Spleen (tissue), 11 donors: ENCODE data around the gene XPR1. TPM values are rescaled to one million over a fixed set of nuclear protein-coding genes. Genes with fewer than 3 reads are reported as not detected.

Experiments
- DNase-seq: peaks from one replicate; pipeline ENCODE4 v3.0.0-alpha.2; 2020
- H3K27ac ChIP-seq, 8 donors: fragments of 200-600 bp; sonication (generic) in 7 of 8; 1 replicate in 4 of 8; 2 replicates in 4 of 8; pipeline versions ENCODE4 v1.5.0 to v1.8.0; 2016 to 2021; ENCODE audit warnings: inconsistent platforms in 4 of 8, mild to moderate bottlenecking in 4 of 8, moderate library complexity in 1 of 8
- H3K27me3 ChIP-seq, 7 donors: fragments of 200-600 bp; sonication (generic) in 6 of 7; replicated peaks in 1 of 7; 1 replicate in 4 of 7; 2 replicates in 3 of 7; pipeline versions ENCODE4 v1.5.0 to v1.8.0; 2016 to 2021; ENCODE audit warnings: inconsistent platforms in 3 of 7, mild to moderate bottlenecking in 1 of 7
- H3K36me3 ChIP-seq, 6 donors: fragments of 200-600 bp; sonication (generic) in 5 of 6; 1 replicate in 4 of 6; 2 replicates in 2 of 6; pipeline versions ENCODE4 v1.5.0 to v1.8.0; 2016 to 2021; ENCODE audit warnings: inconsistent platforms in 2 of 6
- H3K4me1 ChIP-seq, 6 donors: fragments of 200-600 bp; sonication (generic) in 5 of 6; 1 replicate in 3 of 6; 2 replicates in 3 of 6; pipeline versions ENCODE4 v1.5.0 to v1.8.0; 2016 to 2021; ENCODE audit warnings: inconsistent platforms in 3 of 6
- H3K4me3 ChIP-seq, 8 donors: fragments of 200-600 bp; sonication (generic) in 7 of 8; 1 replicate in 4 of 8; 2 replicates in 4 of 8; pipeline versions ENCODE4 v1.5.0 to v1.8.0; 2016 to 2021; ENCODE audit warnings: inconsistent platforms in 4 of 8, mild to moderate bottlenecking in 4 of 8, moderate library complexity in 2 of 8
- H3K9me3 ChIP-seq, 8 donors: fragments of 200-600 bp; sonication (generic) in 7 of 8; 1 replicate in 4 of 8; 2 replicates in 4 of 8; pipeline versions ENCODE4 v1.5.0 to v1.8.0; 2016 to 2021; ENCODE audit warnings: inconsistent platforms in 4 of 8
- POLR2A ChIP-seq, 3 donors: fragments of 450-650 bp; IDR thresholded peaks; one replicate each; pipeline ENCODE4 v1.5.1; 2017; ENCODE audit warnings: antibody characterized with exemption in 3 of 3, mild to moderate bottlenecking in 1 of 3
- POLR2AphosphoS5 ChIP-seq, 3 donors: sonication (generic); formaldehyde crosslinking; IDR thresholded peaks; one replicate each; pipeline ENCODE4 v1.5.1; 2017; ENCODE audit warnings: antibody characterized with exemption in 3 of 3
- WGBS, 5 donors: extraction: QIAGEN DNeasy Blood & Tissue Kit in 3 of 5; methylation state at CpG; one replicate each; pipeline versions ENCODE4 v1.1.5 to v1.1.7; 2013 to 2018; 5-methylcytosine and 5-hydroxymethylcytosine counted together
- intact Hi-C: fragments of 100-400 bp; cut with DNase I; formaldehyde crosslinking; loops from one replicate; pipeline ENCODE4 v1.15.0; 2023; ENCODE audit warnings: low total_unique reads
- polyA plus RNA-seq, 3 donors: library from polyadenylated mRNA; stranded (reverse); fragments of 200-250 nt; gene quantifications; one replicate each; pipeline ENCODE4 v1.2.1, GENCODE V29; 2013
- total RNA-seq, 7 donors: library from RNA; depleted of rRNA in 3 of 7; stranded (reverse); fragments of >200 nt in 3 of 7; fragmentation: NEBNext Ultra II Directional in 4 of 7; extraction: Animal tissue kit (Norgen Biotek cat#: 25700) in 4 of 7; gene quantifications; one replicate each; pipeline versions ENCODE4 v1.1.0 to v1.2.1, GENCODE V29; 2016 to 2021
- TF ChIP-seq, protein P1 (sequence below), 11 experiments: fragments of 200-600 bp in 7 of 11; fragments of 450-650 bp in 4 of 11; sonication (generic) in 4 of 11; IDR thresholded peaks in 8 of 11; conservative IDR thresholded peaks in 3 of 11; 1 replicate in 7 of 11; 2 replicates in 4 of 11; pipeline versions ENCODE4 v1.4.0 to v1.8.0; 2016 to 2021; ENCODE audit warnings: antibody characterized with exemption in 11 of 11, inconsistent platforms in 4 of 11, mild to moderate bottlenecking in 1 of 11
- donor health status: healthy with polysubstance abuse.
- donor health status: DM: no; HTN: no; CAD: no; lungs with moderate emphysema.
- donor health status: DM: no; HTN: no; CAD: no.
- donor health status: Bipolar disorder and iron deficiency.
- donor health status: healthy.
- donor health status: DM: no; HTN: no; CAD: no.
- donor health status: DM: yes; HTN: yes; CAD: no.

XPR1 gene
- total and polyA plus RNA-seq, 10 donors: 2.3 to 26.8 (median 18.1) TPM

DNA sequence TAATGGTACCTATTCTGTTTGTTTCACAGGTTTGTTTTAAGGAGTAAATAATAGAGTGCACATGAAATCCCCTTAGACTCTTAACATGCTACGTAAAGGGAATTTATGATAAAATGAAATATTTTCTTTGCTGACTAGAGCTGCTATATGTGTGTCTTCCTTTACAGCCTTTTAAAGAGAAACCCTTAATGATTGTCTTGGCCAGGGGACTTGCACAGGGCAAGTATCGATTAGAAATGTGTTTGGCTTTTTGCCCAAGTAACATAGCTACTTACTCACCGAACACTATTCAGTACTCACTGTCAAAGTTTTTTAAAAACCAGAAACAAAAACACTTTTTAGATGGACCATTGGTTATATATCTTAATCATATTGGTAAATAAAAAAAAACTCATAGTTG lies 209.6 kb downstream of the XPR1 start:
- WGBS, 5 donors: 90 to 97% (median 92%) methylated on average over 3 of the region's 3 CpGs
- Histone ChIP-seq H3K36me3 (peaks cover 0 to 34% (median 2%) of the 10 kb centered on the region in 6 donors), H3K9me3 (peaks cover 0 to 4% (median 0%) of the 10 kb centered on the region in 8 donors), H3K27me3 (no peaks in the 10 kb centered on the region), H3K4me1 (no peaks in the 10 kb centered on the region), H3K4me3 (no peak overlapping the region), H3K27ac (no peak overlapping the region)
- intact Hi-C loops: no loop called here
- no peak for TF ChIP-seq POLR2A (IDR thresholded peaks at IDR 0.05)
- TF ChIP-seq, protein P1, sequence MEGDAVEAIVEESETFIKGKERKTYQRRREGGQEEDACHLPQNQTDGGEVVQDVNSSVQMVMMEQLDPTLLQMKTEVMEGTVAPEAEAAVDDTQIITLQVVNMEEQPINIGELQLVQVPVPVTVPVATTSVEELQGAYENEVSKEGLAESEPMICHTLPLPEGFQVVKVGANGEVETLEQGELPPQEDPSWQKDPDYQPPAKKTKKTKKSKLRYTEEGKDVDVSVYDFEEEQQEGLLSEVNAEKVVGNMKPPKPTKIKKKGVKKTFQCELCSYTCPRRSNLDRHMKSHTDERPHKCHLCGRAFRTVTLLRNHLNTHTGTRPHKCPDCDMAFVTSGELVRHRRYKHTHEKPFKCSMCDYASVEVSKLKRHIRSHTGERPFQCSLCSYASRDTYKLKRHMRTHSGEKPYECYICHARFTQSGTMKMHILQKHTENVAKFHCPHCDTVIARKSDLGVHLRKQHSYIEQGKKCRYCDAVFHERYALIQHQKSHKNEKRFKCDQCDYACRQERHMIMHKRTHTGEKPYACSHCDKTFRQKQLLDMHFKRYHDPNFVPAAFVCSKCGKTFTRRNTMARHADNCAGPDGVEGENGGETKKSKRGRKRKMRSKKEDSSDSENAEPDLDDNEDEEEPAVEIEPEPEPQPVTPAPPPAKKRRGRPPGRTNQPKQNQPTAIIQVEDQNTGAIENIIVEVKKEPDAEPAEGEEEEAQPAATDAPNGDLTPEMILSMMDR (IDR thresholded peaks at IDR 0.05 in 8 of 11, conservative IDR thresholded peaks at IDR 0.05 in 3 of 11): no peak
- no peak for DNase-seq

DNA sequence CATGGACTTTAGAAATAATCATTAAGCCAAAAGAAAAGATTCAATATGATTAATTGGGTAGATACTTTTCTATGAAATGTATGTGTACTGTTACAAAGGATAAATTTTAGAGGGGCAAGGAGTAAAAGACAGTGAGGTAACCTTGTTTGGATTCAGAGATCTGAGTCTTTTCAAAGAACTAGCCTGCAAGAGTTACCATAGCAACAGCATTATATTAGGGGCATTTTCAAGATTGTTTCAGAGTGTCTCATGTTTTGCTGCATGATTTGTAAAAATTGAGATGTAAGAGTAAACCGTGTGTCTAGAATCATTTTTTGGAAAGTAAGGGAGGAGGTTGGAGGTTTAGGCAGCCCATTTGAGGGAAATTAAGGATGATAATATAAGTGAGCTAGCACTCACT lies 210.2 kb downstream of the XPR1 start:
- no peak overlapping the region for H3K4me3 ChIP-seq
- no peak for DNase-seq
- H3K36me3 ChIP-seq: peaks cover 0 to 35% (median 2%) of the 10 kb centered on the region in 6 donors
- no peaks in the 10 kb centered on the region for H3K27me3 ChIP-seq
- 39 to 88% (median 56%) methylated on average over 1 of the region's 1 CpG for WGBS, 5 donors
- peaks cover 0 to 4% (median 0%) of the 10 kb centered on the region in 8 donors for H3K9me3 ChIP-seq
- H3K27ac ChIP-seq: no peak overlapping the region
- intact Hi-C loops: no loop called here
- H3K4me1 ChIP-seq: no peaks in the 10 kb centered on the region
- TF ChIP-seq POLR2A (IDR thresholded peaks at IDR 0.05): no peak
- TF ChIP-seq, protein P1 (IDR thresholded peaks at IDR 0.05 in 8 of 11, conservative IDR thresholded peaks at IDR 0.05 in 3 of 11): no peak
- no peak for TF ChIP-seq POLR2AphosphoS5 (IDR thresholded peaks at IDR 0.05)

DNA sequence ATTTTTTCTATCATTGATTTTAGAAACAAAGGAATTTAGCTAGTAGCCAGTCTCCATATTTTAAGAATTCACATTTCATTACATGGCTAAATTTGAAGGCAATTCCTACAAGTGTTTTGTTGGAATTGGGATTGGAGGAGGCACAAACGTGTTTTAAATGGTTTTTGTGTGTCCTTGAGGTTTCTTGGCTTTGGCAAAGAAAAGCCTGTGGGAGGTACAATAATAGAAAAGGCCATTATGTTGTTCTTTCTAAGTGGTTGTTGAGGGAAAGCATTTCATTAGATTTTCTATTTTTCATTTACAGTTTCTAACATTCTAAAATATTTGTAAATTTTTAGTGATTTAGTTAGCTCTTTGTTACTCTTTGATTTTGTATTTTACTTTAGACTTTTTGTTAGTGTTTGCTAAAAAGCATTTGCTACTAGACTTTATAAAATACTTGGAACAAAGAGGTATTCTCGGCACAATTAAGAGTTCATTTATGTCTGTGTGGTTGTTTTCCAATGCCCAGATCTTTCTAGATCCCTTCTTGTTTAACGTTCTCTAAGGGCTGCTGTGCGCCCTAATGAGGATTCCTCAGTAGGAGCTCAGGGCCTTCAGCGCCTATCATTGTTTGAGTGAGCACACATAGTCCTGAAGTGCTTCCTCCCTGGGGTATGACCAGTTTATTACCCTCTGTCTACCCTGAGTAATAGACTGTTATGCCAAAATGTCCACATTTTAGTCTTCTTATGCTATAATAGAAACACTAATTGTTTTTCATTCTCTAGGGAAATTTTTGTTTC lies 210.9 kb downstream of the XPR1 start:
- H3K9me3 ChIP-seq: peaks cover 0 to 4% (median 0%) of the 10 kb centered on the region in 8 donors
- no peak for DNase-seq
- intact Hi-C loops: no loop called here

DNA sequence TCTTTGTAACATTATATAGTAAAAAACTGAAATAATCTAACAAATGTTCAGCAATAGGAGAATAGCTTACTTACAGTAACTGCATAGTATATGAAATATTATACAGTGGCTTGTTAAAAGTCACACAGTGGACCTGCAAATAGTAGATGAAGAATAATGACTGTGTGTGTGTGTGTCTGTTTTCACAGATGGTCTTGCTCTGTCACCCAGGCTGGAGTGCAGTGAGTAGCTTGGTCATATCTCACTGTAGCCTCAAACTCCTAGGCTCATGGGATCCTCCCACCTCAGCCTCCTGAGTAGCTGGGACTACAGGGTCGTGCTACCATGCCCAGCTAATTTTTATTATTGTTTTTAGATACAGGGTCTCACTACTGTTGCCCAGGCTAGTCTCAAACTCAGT lies 213.5 kb downstream of the XPR1 start:
- intact Hi-C loops: no loop called here
- Histone ChIP-seq H3K4me3 (no peak overlapping the region), H3K4me1 (no peaks in the 10 kb centered on the region), H3K36me3 (peaks cover 0 to 14% (median 0%) of the 10 kb centered on the region in 6 donors), H3K27ac (no peak overlapping the region), H3K9me3 (no peaks in the 10 kb centered on the region), H3K27me3 (no peaks in the 10 kb centered on the region)
- WGBS, 5 donors: 80 to 95% (median 89%) methylated on average over 1 of the region's 1 CpG
- DNase-seq: no peak
- no peak for TF ChIP-seq POLR2A (IDR thresholded peaks at IDR 0.05)
- TF ChIP-seq, protein P1 (IDR thresholded peaks at IDR 0.05 in 8 of 11, conservative IDR thresholded peaks at IDR 0.05 in 3 of 11): no peak
- no peak for TF ChIP-seq POLR2AphosphoS5 (IDR thresholded peaks at IDR 0.05)

More for the DNA sequence above, 210.9 kb downstream of the XPR1 start:
- no peaks in the 10 kb centered on the region for H3K4me1 ChIP-seq
- H3K27ac ChIP-seq: no peak overlapping the region
- peaks cover 0 to 29% (median 2%) of the 10 kb centered on the region in 6 donors for H3K36me3 ChIP-seq
- 80 to 92% (median 86%) methylated on average over 5 of the region's 5 CpGs for WGBS, 5 donors
- no peaks in the 10 kb centered on the region for H3K27me3 ChIP-seq
- H3K4me3 ChIP-seq: no peak overlapping the region
- TF ChIP-seq POLR2AphosphoS5 (IDR thresholded peaks at IDR 0.05): no peak
- TF ChIP-seq, protein P1 (IDR thresholded peaks at IDR 0.05 in 8 of 11, conservative IDR thresholded peaks at IDR 0.05 in 3 of 11): no peak
- no peak for TF ChIP-seq POLR2A (IDR thresholded peaks at IDR 0.05)
